ENCODE data around the gene TRNAU1AP. TPM values are rescaled to one million over a fixed set of nuclear protein-coding genes. Genes with fewer than 3 reads are reported as not detected.
"Not testable (repeated sequence)": the region's sequence is repeated elsewhere in the genome, so short reads cannot be mapped to it uniquely, and the experiment has no call there.

TRNAU1AP gene
- total RNA-seq, 1 experiment from 2014 or later, result 27.2 TPM

DNA sequence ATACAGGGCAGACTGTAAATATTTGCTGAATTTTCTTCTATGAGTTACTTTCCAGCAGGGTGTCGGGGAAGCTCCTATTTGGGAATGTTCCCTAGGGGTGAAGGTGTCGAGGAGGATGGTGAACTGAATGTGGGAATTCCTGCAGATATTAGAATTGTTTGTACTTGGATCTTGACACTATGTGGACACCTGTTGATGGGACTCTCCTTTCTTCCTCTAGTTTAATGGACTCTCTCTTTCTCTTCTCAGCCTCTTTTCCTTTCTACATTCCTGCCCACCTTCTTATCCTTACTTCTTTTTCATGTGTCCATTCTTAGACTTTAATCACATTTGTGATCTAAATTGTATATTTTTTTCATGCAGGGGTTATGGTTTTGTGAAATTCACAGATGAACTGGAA is 14.0 kb downstream of the TRNAU1AP start:
- H3K9me3 ChIP-seq (ENCODE audit: low read length), result no peaks in the 10 kb centered on the region
- H3F3A ChIP-seq (ENCODE audit: low read length, unreplicated experiment), result no peaks in the 10 kb centered on the region
- DNase-seq (no peak), ATAC-seq (no peak)
- H3K27me3 ChIP-seq (ENCODE audit: low read length), result no peaks in the 10 kb centered on the region
- no peak overlapping the region for H3K27ac ChIP-seq (ENCODE audit: low read length)
- H3K4me3 ChIP-seq (ENCODE audit: low read length), result no peak overlapping the region
- H3K4me1 ChIP-seq (ENCODE audit: insufficient read depth, low read length), result no peaks in the 10 kb centered on the region
- H4K20me1 ChIP-seq (ENCODE audit: low read length), result no peaks in the 10 kb centered on the region
- TF ChIP-seq, protein P1, sequence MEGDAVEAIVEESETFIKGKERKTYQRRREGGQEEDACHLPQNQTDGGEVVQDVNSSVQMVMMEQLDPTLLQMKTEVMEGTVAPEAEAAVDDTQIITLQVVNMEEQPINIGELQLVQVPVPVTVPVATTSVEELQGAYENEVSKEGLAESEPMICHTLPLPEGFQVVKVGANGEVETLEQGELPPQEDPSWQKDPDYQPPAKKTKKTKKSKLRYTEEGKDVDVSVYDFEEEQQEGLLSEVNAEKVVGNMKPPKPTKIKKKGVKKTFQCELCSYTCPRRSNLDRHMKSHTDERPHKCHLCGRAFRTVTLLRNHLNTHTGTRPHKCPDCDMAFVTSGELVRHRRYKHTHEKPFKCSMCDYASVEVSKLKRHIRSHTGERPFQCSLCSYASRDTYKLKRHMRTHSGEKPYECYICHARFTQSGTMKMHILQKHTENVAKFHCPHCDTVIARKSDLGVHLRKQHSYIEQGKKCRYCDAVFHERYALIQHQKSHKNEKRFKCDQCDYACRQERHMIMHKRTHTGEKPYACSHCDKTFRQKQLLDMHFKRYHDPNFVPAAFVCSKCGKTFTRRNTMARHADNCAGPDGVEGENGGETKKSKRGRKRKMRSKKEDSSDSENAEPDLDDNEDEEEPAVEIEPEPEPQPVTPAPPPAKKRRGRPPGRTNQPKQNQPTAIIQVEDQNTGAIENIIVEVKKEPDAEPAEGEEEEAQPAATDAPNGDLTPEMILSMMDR (conservative IDR thresholded peaks at IDR 0.05; ENCODE audit: low read depth, low read length), result no peak
- TF ChIP-seq EZH2 (IDR thresholded peaks at IDR 0.05; ENCODE audit: low read length, unreplicated experiment) (no peak), EZH2phosphoT487 (IDR thresholded peaks at IDR 0.05; ENCODE audit: borderline replicate concordance, low read length) (no peak)
- BruUV-seq (replicated peaks), result no TSS peak
- no peak overlapping the region for H3K9ac ChIP-seq (ENCODE audit: low read length)
- no peak overlapping the region for H2AFZ ChIP-seq (ENCODE audit: low read length)
- peaks cover 29% of the 10 kb centered on the region for H3K36me3 ChIP-seq (ENCODE audit: low read depth, low read length)
- no peak overlapping the region for H3K4me2 ChIP-seq (ENCODE audit: low read length)
- ChIA-PET CTCF (no interaction called here), POLR2A (ENCODE audit: unreplicated experiment) (no interaction called here)
- H3K9me2 ChIP-seq (replicated peaks; ENCODE audit: low read length), result no peaks in the 10 kb centered on the region
- H3K79me2 ChIP-seq (ENCODE audit: low read length), result no peaks in the 10 kb centered on the region
- intact Hi-C loops (cut with micrococcal nuclease), result no loop called here

DNA sequence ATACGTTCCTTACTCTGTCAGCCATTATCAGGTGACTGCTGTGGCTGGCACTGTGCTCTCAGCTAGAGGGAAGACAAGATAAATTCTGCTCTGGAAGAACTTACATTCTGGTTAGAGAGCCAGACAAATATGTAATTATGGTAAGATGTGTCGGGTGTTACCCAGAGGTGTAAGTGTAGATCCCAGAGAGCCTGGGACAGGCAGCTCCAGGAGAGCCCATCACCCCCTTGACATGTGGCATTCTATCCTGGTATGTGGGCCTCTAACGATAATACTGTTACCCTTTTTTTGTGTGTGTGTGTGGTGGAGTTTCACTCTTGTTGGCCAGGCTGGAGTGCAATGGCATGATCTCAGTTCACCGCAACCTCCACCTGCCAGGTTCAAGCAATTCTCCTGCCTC is 19.0 kb downstream of the TRNAU1AP start:
- ChIA-PET POLR2A (ENCODE audit: unreplicated experiment) (interaction anchor here (0.6 kb wide), 1 partner anchor 147 kb away, joined by 3 read pairs; no protein-coding TSS in a partner anchor), CTCF (no interaction called here)
- H3K4me1 ChIP-seq (ENCODE audit: insufficient read depth, low read length), result no peaks in the 10 kb centered on the region
- H3K9me3 ChIP-seq (ENCODE audit: low read length), result no peaks in the 10 kb centered on the region
- intact Hi-C loops (cut with micrococcal nuclease), result no loop called here
- ATAC-seq (no peak), DNase-seq (no peak)
- BruUV-seq (replicated peaks), result no TSS peak
- H3K9me2 ChIP-seq (replicated peaks; ENCODE audit: low read length), result no peaks in the 10 kb centered on the region
- no peak for TF ChIP-seq EZH2 (IDR thresholded peaks at IDR 0.05; ENCODE audit: low read length, unreplicated experiment)
- TF ChIP-seq, protein P1 (conservative IDR thresholded peaks at IDR 0.05; ENCODE audit: low read depth, low read length), result no peak
- TF ChIP-seq EZH2phosphoT487 (IDR thresholded peaks at IDR 0.05; ENCODE audit: borderline replicate concordance, low read length), result no peak
- no peaks in the 10 kb centered on the region for H3K79me2 ChIP-seq (ENCODE audit: low read length)
- H3K9ac ChIP-seq (ENCODE audit: low read length), result no peak overlapping the region
- no peaks in the 10 kb centered on the region for H3F3A ChIP-seq (ENCODE audit: low read length, unreplicated experiment)
- no peak overlapping the region for H3K27ac ChIP-seq (ENCODE audit: low read length)
- H3K4me2 ChIP-seq (ENCODE audit: low read length), result no peak overlapping the region
- no peak overlapping the region for H3K4me3 ChIP-seq (ENCODE audit: low read length)
- H3K36me3 ChIP-seq (ENCODE audit: low read depth, low read length), result peaks cover 24% of the 10 kb centered on the region
- no peak overlapping the region for H2AFZ ChIP-seq (ENCODE audit: low read length)
- no peaks in the 10 kb centered on the region for H3K27me3 ChIP-seq (ENCODE audit: low read length)
- H4K20me1 ChIP-seq (ENCODE audit: low read length), result no peaks in the 10 kb centered on the region

DNA sequence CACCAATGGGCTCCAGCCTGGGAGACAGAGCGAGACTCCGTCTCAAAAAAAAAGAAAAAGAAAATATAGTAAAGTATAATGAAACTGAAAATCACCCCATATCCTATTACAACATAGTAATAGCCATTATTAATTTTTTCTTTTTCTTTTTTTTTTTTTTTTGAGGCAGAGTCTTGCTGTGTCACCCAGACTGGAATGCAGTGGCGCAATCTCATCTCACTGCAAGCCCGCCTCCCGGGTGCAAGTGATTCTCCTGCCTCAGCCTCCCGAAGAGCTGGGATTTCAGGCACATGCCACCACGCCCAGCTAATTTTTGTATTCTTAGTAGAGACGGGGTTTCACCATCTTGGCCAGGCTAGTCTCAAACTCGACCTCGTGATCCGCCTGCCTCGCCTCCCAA is 20.0 kb downstream of the TRNAU1AP start:
- H3K4me3 ChIP-seq (ENCODE audit: low read length); H3K27ac ChIP-seq (ENCODE audit: low read length); BruUV-seq (replicated peaks); H3F3A ChIP-seq (ENCODE audit: low read length, unreplicated experiment); H3K9ac ChIP-seq (ENCODE audit: low read length); H3K9me2 ChIP-seq (replicated peaks; ENCODE audit: low read length); H4K20me1 ChIP-seq (ENCODE audit: low read length); intact Hi-C loops (cut with micrococcal nuclease); CTCF ChIA-PET; ATAC-seq; H2AFZ ChIP-seq (ENCODE audit: low read length); H3K4me2 ChIP-seq (ENCODE audit: low read length); H3K79me2 ChIP-seq (ENCODE audit: low read length); H3K27me3 ChIP-seq (ENCODE audit: low read length); H3K4me1 ChIP-seq (ENCODE audit: insufficient read depth, low read length); DNase-seq; H3K9me3 ChIP-seq (ENCODE audit: low read length): not testable (repeated sequence)
- H3K36me3 ChIP-seq (ENCODE audit: low read depth, low read length), result peaks cover 23% of the 10 kb centered on the region
- POLR2A ChIA-PET (ENCODE audit: unreplicated experiment), result interaction anchor here (0.7 kb wide), 1 partner anchor 54 kb away, joined by 23 read pairs; no protein-coding TSS in a partner anchor
